Activated T-cell treated with anti-CD3 and anti-CD28 coated beads, Interleukin-2, amount 50 U/mL, for 72 hours (primary cell): ENCODE measurements around the gene ZFAND6. TPM values are rescaled to one million over a fixed set of nuclear protein-coding genes. Genes with fewer than 3 reads are reported as not detected.

ENCODE experiments used
- ATAC-seq, 2 donors: fragments of 150-1000 bp; cut with Tn5 transposase; replicated peaks in 1 of 2; 2 replicates each; pipeline ENCODE4 v1.10.0; 2021; ENCODE audit warnings: moderate library complexity in 2 of 2, mild to moderate bottlenecking in 1 of 2
- DNase-seq, 2 donors: peaks; one replicate each; pipeline ENCODE4 v3.0.0; 2021 to 2022; ENCODE audit warnings: mixed read lengths in 1 of 2
- H3K27ac Mint-ChIP-seq: one replicate; pipeline ENCODE4 v1.8.0; 2022; ENCODE audit warnings: mild to moderate bottlenecking, moderate library complexity, mixed read lengths
- H3K27me3 Mint-ChIP-seq: one replicate; pipeline ENCODE4 v1.8.0; 2022; ENCODE audit warnings: low read depth, mixed read lengths
- H3K36me3 Mint-ChIP-seq, 2 donors: one replicate each; pipeline ENCODE4 v1.8.0; 2022; ENCODE audit warnings: mixed read lengths in 2 of 2, mild to moderate bottlenecking in 1 of 2; ENCODE audit not compliant: insufficient read depth in 2 of 2
- H3K4me1 Mint-ChIP-seq: one replicate; pipeline ENCODE4 v1.8.0; 2022; ENCODE audit warnings: low read depth, mixed read lengths
- H3K4me3 Mint-ChIP-seq, 2 donors: one replicate each; pipeline ENCODE4 v1.8.0; 2022; ENCODE audit warnings: mild to moderate bottlenecking in 2 of 2, mixed read lengths in 2 of 2, moderate library complexity in 2 of 2
- H3K9me3 Mint-ChIP-seq, 2 donors: one replicate each; pipeline ENCODE4 v1.8.0; 2022; ENCODE audit warnings: mixed read lengths in 2 of 2
- total RNA-seq, 2 donors: library from RNA; stranded (reverse); gene quantifications; one replicate each; pipeline ENCODE4 v1.2.3, GENCODE V29; 2022

ZFAND6 gene
- total RNA-seq, 2 donors from 2014 or later = 43.9 to 44.1 TPM

DNA sequence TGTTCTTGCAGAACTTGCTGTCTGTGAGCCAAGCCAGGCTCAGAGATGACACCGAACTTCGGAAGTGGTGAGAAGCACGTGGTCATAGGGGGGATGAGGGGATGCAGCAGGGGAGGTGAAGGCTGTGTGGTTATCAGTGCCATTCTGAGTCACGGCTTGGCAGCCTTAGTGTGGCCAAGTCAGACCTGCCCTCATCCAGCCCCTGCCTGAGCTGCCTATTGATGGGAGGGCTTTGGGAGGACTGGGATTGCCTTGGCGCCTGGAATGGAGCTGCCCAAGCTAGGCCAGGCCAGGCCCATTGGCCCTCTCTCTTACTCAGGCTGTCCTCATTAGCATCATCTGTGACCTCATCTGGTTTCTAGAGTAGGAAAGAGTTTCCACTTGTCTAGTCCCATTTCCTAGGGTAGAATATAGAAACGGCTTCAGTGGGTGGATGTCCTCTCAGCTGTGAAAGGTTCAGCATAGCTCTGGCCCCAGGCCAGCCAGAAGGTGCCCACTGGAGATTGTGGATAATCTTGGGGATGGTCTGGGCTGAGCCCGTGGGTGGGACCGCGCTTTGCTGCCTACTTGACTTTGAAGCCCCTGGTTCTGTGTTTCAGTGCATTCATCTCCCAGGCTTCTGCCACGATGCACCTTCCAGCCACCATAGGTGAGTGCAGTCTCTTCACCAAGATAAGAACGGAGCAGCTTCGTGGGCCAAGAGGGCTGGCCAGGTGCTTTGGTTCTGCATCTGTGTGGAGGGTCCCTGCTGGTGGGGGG is 100.5 kb downstream of the ZFAND6 start:
- no peaks in the 10 kb centered on the region for H3K9me3 Mint-ChIP-seq
- peaks cover 34% of the 10 kb centered on the region for H3K4me1 Mint-ChIP-seq
- DNase-seq = peak; percentile 7 to 22
- H3K36me3 Mint-ChIP-seq = peaks cover 8 to 26% of the 10 kb centered on the region in 2 donors
- ATAC-seq = peak; percentile 51 to 56
- H3K4me3 Mint-ChIP-seq = peak overlapping the region in 1 of 2 donors; percentile 3
- no peaks in the 10 kb centered on the region for H3K27me3 Mint-ChIP-seq
- H3K27ac Mint-ChIP-seq = no peak overlapping the region

DNA sequence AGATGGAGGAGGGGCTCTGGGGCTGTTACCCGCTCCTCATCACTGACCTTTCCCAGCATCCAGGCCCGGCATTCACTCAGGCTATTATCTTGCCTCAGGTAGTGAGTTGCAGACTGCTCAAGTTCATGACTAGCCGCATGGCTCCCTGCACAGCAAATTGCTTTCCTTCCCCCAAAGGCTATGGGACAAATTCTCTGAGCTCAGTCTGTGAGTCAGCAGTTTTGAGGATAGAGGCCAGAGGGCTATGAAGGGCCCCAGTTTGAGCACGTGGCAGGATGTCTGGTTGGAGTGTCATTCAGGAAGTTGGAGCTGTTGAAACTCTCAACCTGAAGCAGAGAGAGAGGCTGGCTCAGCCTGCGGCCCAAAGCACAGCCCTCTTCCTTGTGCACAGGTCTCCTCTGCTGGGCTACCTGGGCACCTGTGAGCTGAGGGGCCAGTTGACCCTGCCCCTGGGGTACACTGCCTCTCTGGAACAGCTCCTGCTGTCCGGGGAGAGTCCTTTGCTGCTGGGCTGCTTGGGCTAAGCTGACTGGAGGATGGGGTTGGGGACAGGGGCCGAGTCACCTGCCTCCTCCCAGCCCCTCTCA is 101.2 kb downstream of the ZFAND6 start:
- no peaks in the 10 kb centered on the region for H3K9me3 Mint-ChIP-seq
- H3K27ac Mint-ChIP-seq = no peak overlapping the region
- peak overlapping the region; percentile 3 to 37 for H3K4me3 Mint-ChIP-seq
- peaks cover 8 to 26% of the 10 kb centered on the region in 2 donors for H3K36me3 Mint-ChIP-seq
- no peaks in the 10 kb centered on the region for H3K27me3 Mint-ChIP-seq
- peaks cover 27% of the 10 kb centered on the region for H3K4me1 Mint-ChIP-seq
- peak; percentile 49 to 61 for DNase-seq
- peak; percentile 89 to 93 for ATAC-seq

DNA sequence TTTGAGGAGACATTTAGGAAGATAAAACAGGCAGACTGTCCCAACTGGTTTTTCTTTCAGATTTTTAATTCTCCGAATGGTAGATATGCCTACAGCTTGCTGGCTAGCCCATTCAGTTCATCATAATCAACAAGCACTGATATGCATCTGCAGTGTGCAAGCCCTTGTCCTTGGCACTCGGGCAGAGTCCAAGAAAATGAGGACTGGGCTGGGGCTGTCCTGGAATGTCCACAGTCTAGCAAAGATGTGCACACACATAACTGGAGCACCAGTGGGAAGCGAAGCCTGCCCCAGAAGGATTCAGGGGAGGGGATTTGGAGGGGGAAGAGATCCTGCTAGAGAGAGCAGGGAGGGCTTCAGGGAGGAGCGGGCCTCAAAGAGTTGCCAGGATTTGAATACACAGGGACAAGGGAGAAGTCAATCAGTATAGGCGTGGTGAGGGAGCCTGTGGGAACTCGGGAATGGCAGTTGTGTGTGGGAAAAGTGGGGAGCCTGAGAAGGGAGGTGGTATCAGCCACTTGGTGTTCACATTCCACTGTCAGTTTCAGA is 102.1 kb downstream of the ZFAND6 start:
- peaks cover 25% of the 10 kb centered on the region for H3K4me1 Mint-ChIP-seq
- ATAC-seq (no peak), DNase-seq (no peak)
- no peaks in the 10 kb centered on the region for H3K27me3 Mint-ChIP-seq
- no peaks in the 10 kb centered on the region for H3K9me3 Mint-ChIP-seq
- H3K4me3 Mint-ChIP-seq = no peak overlapping the region
- no peak overlapping the region for H3K27ac Mint-ChIP-seq
- H3K36me3 Mint-ChIP-seq = peaks cover 8 to 26% of the 10 kb centered on the region in 2 donors

DNA sequence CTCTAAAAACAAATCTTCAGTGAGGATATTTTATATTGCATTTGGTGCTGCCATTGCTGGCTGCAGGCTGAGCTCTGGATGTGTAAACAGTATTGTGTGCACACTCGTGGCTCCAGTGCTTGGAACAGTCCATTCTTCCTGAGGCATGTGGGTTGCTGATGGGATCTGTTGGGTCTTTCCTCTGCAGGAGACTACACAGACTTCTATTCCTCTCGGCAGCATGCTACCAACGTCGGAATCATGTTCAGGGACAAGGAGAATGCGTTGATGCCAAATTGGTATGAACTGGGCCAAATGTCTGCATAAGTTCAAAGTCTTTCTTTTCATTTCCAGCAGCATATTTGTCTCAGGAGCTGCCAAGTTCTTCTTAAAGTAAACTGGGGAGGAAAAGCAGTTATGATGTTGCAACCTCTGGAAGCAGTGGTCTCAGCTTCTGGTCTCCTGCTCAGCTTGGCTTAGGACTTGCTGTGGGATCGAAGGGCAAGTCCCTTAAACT is 102.6 kb downstream of the ZFAND6 start:
- Mint-ChIP-seq H3K27me3 (no peaks in the 10 kb centered on the region), H3K9me3 (no peaks in the 10 kb centered on the region), H3K36me3 (peaks cover 8 to 26% of the 10 kb centered on the region in 2 donors), H3K4me1 (peaks cover 25% of the 10 kb centered on the region), H3K4me3 (no peak overlapping the region), H3K27ac (no peak overlapping the region)
- no peak for DNase-seq
- no peak for ATAC-seq

DNA sequence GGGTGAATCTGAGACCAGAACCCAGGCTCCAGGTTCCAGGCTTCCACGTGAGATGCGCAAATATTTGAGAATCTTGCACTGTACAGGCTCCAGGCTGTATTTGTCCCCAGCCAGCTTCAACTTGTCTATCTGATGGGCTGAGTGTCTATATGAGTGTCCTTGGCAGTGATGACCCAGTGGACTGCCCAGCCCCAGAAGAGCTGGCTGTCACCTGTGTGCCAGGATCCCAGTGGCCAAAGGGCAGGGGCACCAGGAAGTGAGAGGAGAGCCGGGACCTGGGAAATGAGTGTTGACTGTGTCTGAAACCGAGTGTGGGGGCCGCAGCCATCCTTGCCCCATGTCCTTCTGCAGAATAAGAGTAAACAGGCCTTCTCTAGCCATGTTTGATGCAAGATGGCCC is 103.7 kb downstream of the ZFAND6 start:
- DNase-seq (no peak), ATAC-seq (no peak)
- Mint-ChIP-seq H3K9me3 (no peaks in the 10 kb centered on the region), H3K36me3 (peaks cover 8 to 26% of the 10 kb centered on the region in 2 donors), H3K4me3 (no peak overlapping the region), H3K27ac (no peak overlapping the region), H3K4me1 (peaks cover 25% of the 10 kb centered on the region), H3K27me3 (no peaks in the 10 kb centered on the region)

DNA sequence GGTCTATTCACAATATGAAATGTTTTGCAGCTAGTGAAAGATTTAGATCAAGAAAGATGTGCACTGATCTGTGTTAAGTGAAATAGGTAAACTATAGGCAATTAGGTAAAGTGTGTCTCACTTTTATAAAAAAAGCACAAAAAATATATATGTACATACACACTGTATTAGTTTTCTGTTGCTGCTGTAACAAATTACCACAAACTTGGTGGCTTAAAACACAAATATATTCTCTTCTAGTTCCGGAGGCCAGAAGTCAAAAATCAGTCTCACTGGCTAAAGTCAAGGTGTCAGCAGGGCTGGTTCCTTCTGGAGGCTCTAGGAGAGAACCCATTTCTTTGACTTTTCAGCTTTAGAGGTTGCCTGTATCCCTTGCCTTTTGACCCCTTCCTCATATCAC is 104.4 kb downstream of the ZFAND6 start:
- peaks cover 25% of the 10 kb centered on the region for H3K4me1 Mint-ChIP-seq
- no peaks in the 10 kb centered on the region for H3K27me3 Mint-ChIP-seq
- ATAC-seq (no peak), DNase-seq (no peak)
- peaks cover 8 to 27% of the 10 kb centered on the region in 2 donors for H3K36me3 Mint-ChIP-seq
- no peaks in the 10 kb centered on the region for H3K9me3 Mint-ChIP-seq
- no peak overlapping the region for H3K27ac Mint-ChIP-seq
- no peak overlapping the region for H3K4me3 Mint-ChIP-seq

DNA sequence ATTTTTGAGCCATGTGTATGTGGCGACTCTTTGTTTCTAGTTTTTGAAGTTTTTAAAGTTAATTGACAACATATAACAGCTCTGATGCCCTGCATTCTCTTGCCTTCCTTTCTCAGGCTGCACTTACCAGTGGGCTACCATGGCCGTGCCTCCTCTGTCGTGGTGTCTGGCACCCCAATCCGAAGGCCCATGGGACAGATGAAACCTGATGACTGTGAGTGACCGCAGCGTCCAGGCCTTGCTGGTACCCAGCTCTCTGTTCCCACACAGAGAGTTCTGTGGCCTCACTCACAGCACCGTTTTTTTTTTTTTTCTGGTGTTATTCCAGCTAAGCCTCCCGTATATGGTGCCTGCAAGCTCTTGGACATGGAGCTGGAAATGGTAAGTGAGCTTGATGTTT is 108.5 kb downstream of the ZFAND6 start:
- Mint-ChIP-seq H3K4me1 (no peaks in the 10 kb centered on the region), H3K27me3 (no peaks in the 10 kb centered on the region), H3K9me3 (no peaks in the 10 kb centered on the region), H3K4me3 (no peak overlapping the region), H3K36me3 (peaks cover 4 to 14% of the 10 kb centered on the region in 2 donors), H3K27ac (peak overlapping the region; percentile 18)
- DNase-seq = no peak
- ATAC-seq = no peak

DNA sequence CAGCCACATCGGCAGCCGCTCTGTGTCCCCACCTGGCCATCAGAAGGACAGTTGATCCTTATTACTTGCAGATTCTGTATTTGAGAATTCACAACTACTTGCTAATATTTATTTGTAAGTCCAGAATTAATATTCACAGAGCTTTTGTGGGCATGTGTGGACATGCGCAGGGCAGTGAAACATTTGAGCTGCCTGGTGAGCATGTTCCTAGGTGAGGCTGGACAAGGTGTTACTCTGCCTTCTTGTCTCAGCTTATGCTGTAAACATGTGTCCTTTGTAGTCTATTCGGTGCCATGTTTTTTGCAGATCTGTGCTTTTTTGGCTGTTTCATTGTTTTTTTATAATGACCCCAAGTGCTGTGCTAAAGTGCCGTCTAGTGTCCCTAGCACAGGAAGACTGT is 108.9 kb downstream of the ZFAND6 start:
- Mint-ChIP-seq H3K27ac (no peak overlapping the region), H3K27me3 (no peaks in the 10 kb centered on the region), H3K36me3 (peaks cover 4 to 14% of the 10 kb centered on the region in 2 donors), H3K9me3 (no peaks in the 10 kb centered on the region), H3K4me3 (no peak overlapping the region), H3K4me1 (no peaks in the 10 kb centered on the region)
- DNase-seq = no peak
- no peak for ATAC-seq

DNA sequence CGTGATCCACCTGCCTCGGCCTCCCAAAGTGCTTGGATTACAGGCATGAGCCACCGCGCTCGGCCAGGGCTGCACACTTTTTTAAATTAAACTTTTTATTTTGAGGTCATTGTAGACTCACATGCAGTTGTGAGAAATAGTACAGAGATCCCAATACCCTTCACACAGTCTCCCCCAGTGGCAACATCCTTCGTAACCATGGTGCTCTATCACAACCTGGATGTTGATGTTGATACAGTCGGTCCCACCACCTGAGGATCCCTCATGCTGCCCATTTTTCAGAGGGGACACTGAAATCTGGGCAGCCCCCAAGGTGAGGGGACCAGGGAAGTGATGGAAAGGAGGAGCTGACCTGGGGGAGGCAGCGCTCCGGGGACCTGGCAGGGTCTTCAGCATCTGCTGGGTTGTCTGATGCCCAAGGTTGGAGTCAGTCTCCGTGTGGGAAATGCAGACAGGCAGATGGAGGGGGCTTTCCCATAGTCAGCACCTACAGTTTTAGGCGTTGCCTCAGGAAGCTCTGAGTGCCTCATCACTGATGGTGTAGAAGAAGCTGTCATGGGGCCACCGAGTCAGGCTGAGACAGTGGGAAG is 110.4 kb downstream of the ZFAND6 start:
- peaks cover 0 to 15% of the 10 kb centered on the region in 2 donors for H3K36me3 Mint-ChIP-seq
- H3K9me3 Mint-ChIP-seq = no peaks in the 10 kb centered on the region
- ATAC-seq (no peak), DNase-seq (no peak)
- no peaks in the 10 kb centered on the region for H3K27me3 Mint-ChIP-seq
- no peaks in the 10 kb centered on the region for H3K4me1 Mint-ChIP-seq
- no peak overlapping the region for H3K4me3 Mint-ChIP-seq
- H3K27ac Mint-ChIP-seq = no peak overlapping the region

DNA sequence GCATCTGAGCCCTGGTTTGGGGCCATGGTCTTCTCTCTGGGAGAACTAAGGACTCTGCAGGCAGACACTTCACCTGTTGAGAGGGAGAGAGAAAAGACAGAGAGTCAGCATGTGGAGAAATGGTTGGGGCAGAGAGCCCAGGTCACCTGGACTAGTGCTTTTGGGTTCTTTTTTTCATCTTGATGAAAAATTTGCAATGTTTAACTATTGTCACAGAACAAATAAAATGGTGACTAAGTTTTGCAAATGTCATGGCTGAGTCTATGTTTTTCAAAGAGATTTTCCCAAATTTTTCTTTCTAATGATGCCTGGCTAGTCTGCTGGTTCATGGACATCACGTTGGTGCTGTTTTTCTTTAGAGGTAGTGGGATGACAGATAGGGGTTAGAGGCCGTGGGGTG is 111.1 kb downstream of the ZFAND6 start:
- Mint-ChIP-seq H3K9me3 (no peaks in the 10 kb centered on the region), H3K4me1 (no peaks in the 10 kb centered on the region), H3K27ac (no peak overlapping the region), H3K4me3 (no peak overlapping the region), H3K27me3 (no peaks in the 10 kb centered on the region), H3K36me3 (peaks cover 0 to 15% of the 10 kb centered on the region in 2 donors)
- DNase-seq (no peak), ATAC-seq (no peak)

DNA sequence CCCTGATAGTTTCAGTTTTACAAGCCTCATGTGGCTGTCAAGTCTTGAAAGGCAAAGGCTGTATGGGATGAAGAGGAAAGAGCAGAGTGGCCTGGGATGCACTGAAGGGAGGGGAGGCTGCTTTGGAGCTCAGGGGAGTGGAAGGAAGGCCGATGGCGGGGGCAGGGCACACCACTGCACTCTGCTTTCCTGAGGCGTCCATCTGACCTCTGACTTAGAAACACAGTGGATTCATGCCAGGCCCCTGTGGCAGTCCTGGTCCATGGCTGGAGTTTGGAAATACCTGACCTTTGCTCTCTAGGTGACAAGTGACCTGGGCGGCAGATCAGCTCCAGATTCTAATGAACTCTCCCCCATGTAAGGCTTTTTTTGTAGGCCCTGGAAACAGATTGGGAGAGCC is 112.3 kb downstream of the ZFAND6 start:
- Mint-ChIP-seq H3K27me3 (no peaks in the 10 kb centered on the region), H3K36me3 (peaks cover 0 to 15% of the 10 kb centered on the region in 2 donors)
- DNase-seq = no peak

DNA sequence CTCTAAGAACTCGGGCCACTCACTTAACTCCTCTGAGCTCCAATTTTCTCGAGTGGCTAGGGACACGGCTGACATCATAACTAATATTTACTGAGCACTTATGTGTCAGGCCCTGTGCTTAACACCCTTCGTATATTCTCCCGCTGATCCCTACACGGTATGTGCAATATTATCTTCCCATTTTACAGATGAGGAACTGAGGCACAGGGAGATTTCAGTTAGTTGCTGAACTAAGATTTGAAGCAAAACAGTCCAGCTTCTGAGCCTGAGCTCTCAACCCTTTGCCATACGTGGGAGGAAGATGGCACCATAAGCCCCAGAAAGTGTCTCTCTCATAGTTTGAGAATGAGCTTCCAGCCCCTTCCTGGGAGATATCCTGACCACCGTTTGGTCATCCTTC is 112.9 kb downstream of the ZFAND6 start:
- Mint-ChIP-seq H3K4me1 (no peaks in the 10 kb centered on the region), H3K27ac (no peak overlapping the region), H3K36me3 (peaks cover 0 to 15% of the 10 kb centered on the region in 2 donors), H3K9me3 (no peaks in the 10 kb centered on the region), H3K4me3 (no peak overlapping the region), H3K27me3 (no peaks in the 10 kb centered on the region)
- no peak for ATAC-seq
- no peak for DNase-seq

More for the DNA sequence above, 112.3 kb downstream of the ZFAND6 start:
- no peaks in the 10 kb centered on the region for H3K4me1 Mint-ChIP-seq
- H3K9me3 Mint-ChIP-seq = no peaks in the 10 kb centered on the region
- no peak overlapping the region for H3K27ac Mint-ChIP-seq
- no peak for ATAC-seq
- H3K4me3 Mint-ChIP-seq = no peak overlapping the region
